ENCODE data around the gene PPARG.

The PPARG gene

DNA sequence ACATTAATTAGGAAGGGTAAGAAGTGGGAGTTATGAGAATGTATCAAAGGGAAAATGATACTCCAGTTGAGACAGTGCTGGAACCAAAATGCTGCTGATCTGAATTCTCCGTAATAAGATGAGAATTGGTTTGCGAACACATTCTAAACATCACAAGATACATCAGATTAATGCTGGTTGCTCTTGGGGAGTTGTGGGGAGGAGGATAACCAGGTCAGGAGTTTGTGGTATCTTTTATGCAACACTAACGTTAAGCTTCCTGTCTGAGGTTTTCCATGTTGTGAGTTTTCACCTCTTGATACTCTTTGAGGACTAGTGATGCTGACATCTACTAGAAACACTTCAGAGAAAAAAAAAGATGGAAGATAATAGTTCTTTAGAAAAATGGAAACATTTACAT lies 47.2 kb downstream of the PPARG start:
- no peak for DNase-seq (ENCODE audit: low spot score)
- no peak for TF ChIP-seq CTCF (IDR thresholded peaks at IDR 0.05; ENCODE audit: extremely low read depth, missing control alignments)

DNA sequence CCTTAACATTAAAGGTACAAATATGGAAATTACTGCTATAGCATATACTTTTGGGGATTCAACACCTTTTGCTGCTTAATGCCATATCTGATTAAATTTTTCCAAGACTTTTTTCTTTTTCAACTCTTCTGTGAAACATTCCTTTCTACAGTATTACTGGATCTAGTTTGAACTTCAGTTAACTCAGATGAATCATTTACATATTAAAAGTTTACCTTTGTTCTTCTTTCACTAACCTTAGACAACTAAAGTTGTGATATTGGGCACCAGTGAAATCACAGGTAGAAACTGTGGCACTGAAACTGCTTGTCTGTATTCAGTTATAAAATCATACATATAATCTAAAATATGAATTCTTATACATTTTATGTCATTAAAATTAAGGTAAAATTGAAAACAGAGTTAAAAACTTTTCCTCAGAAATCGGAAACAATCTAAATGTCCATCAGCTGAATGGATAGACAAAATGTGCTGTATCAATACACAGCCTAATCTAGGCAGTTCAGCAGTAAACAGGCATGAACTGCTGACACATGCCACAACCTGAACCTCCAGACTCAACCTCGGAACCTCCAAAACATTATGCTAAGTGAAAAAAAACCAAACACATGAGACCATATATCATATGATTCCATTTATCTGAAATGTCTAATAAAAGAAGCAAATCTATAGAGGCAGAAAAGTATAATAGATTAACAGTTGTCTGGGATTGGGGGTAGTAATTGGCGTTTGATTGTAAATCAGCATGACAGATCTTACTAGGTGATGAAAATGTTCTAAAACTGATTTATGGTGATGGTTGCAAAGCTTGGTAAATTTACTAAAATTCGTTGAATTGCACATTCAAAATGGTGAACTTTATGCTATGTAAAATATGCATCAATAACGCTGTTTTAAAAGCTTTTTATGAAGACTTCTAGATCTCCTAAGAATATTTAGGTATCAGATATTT lies 50.0 kb downstream of the PPARG start:
- TF ChIP-seq CTCF (IDR thresholded peaks at IDR 0.05; ENCODE audit: extremely low read depth, missing control alignments), result no peak
- DNase-seq (ENCODE audit: low spot score), result no peak

GRCh38 chr3:12339701-12340480 lies 51.0 kb downstream of the PPARG start:
- TF ChIP-seq CTCF (IDR thresholded peaks at IDR 0.05; ENCODE audit: extremely low read depth, missing control alignments), result no peak
- DNase-seq (ENCODE audit: low spot score), result no peak

GRCh38 chr3:12340506-12340905 lies 51.6 kb downstream of the PPARG start:
- no peak for TF ChIP-seq CTCF (IDR thresholded peaks at IDR 0.05; ENCODE audit: extremely low read depth, missing control alignments)
- DNase-seq (ENCODE audit: low spot score), result no peak

DNA sequence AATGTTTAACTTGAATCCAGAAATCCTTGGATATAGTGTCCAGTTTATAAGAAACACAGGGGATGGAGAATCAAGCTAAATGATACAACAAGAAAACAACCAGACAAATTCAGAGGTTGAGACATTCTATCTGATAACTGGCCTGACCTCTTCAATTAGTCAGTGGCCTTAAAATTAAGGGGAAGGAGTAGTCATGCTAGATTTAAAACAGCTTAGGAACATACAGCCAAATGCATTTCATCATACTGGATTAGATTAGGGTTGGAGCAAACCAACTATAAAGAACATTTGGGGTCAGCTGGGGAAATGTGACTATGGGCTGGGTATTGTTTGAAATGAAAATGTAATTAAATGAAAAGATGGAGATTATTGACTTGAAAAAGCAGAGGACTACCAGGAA lies 53.3 kb downstream of the PPARG start:
- no peak for DNase-seq (ENCODE audit: low spot score)
- TF ChIP-seq CTCF (IDR thresholded peaks at IDR 0.05; ENCODE audit: extremely low read depth, missing control alignments), result no peak

DNA sequence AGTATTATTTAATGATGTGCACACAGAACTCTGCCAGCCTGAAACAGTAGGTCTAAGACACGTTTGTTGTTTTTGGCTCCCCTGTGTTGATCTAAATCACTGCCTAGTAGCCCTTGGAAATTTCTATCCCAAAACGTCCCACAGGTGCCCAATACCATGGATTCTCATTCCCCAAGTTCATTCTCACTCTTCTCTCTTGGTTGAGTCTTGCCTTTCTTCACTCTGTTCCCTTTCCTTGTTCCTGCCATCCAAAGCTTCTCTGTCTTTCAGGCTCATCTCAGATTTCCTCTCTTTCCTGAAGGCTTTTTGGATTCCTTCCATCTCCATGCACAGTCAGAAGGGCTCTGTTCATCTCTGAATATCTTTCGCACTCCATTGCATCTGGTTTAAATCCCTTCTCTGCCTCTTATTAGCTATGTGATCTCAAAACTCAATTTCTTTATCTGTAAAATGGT lies 54.2 kb downstream of the PPARG start:
- no peak for DNase-seq (ENCODE audit: low spot score)
- no peak for TF ChIP-seq CTCF (IDR thresholded peaks at IDR 0.05; ENCODE audit: extremely low read depth, missing control alignments)

DNA sequence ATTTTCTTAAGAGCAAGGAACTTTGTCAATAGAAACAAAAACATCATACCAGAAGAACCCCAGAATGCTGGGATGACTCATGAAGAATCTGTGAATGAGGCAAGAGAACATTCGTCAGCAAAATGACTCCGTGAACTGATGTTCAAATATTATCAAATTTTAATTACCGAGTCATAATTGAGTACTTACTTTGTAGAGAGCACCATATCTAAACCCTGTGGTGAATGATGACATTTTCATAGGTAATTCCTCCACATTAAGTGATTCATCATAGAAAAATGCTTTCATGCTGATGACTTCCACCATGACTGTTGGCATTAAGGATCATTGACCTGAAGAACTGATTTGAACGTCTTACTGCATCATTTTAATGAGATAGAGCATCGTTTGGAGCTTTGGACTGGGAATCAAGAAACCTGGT lies 56.3 kb downstream of the PPARG start:
- TF ChIP-seq CTCF (IDR thresholded peaks at IDR 0.05; ENCODE audit: extremely low read depth, missing control alignments), result no peak
- DNase-seq (ENCODE audit: low spot score), result no peak

All from GM20000 (cell line).